Cardiac fibroblast (primary cell): ENCODE data around the gene METRN.

Source experiments
- DNase-seq, 2 donors: peaks; one replicate each; pipeline versions ENCODE4 v3.0.0 to v3.0.0-alpha.2; 2010; ENCODE audit warnings: low read depth in 2 of 2
- H3K4me3 ChIP-seq, 2 donors: replicated peaks in 1 of 2; 1 replicate in 1 of 2; 2 replicates in 1 of 2; pipeline ENCODE4 v1.5.1; 2011; ENCODE audit warnings: low read depth in 2 of 2, low read length in 2 of 2, mild to moderate bottlenecking in 2 of 2, moderate library complexity in 1 of 2
- TF ChIP-seq, protein P1 (sequence below): IDR thresholded peaks from one replicate; pipeline ENCODE4 v1.5.1; 2011; ENCODE audit warnings: low read depth, mild to moderate bottlenecking, low read length, inconsistent platforms

METRN gene

DNA sequence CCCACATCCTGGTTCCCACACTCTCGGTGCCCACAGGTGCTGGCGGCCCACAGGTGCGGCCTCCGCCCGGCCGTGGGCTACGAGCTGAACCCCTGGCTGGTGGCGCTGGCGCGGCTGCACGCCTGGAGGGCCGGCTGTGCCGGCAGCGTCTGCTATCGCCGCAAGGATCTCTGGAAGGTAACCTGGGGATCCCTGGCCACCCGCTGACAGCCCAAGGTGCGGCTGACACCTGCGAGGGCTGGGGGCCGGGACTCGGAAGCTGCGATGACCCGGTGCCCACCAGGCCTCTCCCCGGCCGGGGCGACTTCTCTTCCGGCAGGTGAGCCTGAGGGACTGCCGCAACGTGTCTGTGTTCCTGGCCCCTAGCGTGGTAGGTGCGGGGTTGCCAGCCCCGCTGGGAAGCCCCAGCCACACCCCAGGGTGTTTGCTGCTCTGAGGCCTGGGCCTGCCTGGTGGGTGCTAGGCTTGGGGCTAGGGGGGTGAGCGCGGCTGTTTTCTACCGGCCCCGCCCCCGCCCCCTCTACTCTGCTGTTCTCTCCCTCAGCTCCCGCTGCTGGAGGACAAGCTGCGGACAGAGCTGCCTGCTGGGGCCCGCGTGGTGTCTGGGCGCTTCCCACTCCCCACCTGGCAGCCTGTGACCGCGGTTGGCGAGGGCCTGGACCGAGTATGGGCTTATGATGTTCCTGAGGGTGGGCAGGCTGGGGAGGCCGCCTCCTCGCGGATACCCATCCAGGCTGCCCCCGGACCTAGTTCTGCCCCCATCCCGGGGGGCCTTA is 7.0 kb downstream of the METRN start:
- H3K4me3 ChIP-seq, result peak overlapping the region; percentile 41 to 77
- TF ChIP-seq, protein P1, sequence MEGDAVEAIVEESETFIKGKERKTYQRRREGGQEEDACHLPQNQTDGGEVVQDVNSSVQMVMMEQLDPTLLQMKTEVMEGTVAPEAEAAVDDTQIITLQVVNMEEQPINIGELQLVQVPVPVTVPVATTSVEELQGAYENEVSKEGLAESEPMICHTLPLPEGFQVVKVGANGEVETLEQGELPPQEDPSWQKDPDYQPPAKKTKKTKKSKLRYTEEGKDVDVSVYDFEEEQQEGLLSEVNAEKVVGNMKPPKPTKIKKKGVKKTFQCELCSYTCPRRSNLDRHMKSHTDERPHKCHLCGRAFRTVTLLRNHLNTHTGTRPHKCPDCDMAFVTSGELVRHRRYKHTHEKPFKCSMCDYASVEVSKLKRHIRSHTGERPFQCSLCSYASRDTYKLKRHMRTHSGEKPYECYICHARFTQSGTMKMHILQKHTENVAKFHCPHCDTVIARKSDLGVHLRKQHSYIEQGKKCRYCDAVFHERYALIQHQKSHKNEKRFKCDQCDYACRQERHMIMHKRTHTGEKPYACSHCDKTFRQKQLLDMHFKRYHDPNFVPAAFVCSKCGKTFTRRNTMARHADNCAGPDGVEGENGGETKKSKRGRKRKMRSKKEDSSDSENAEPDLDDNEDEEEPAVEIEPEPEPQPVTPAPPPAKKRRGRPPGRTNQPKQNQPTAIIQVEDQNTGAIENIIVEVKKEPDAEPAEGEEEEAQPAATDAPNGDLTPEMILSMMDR, result no peak
- DNase-seq, result no peak

DNA sequence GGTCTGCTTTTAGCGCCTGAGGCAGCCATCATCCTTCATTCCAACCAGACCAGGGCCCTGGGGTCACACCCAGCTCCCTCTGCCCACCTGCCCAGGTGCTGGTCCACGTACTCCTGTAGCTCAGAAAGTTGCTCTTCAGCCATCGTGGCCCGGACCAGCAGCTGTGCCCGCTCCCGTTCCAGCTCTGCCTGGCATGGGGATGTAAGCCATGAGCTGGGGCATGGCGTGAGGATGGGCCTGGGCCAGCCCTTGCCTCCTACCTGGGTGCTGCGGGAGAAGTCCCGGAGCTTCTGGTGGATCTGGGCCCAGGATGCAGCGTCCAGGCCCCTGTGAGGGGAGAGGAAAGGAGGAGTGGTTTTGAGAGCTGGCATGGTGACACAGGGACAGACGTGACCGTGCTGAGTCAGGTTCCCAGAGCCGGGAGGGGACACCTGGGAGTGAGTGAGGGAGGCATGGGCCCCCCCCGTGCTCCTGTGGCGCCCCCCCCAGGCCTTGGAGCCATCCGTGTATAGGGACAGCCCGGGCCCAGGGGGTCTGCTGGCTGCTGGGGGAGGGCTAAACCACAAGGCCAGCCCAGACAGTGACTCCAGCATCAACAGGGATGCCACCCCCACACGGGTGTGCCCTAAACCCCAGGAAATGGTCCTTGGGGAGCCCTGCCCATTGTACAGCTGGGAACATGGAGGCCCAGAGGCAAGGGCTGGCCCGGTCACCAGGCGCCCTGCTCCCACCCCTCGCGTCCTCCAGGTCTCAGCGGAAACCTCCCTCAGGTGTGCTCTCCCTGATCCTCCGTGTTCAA is 8.1 kb downstream of the METRN start:
- no peak overlapping the region for H3K4me3 ChIP-seq
- no peak for DNase-seq

DNA sequence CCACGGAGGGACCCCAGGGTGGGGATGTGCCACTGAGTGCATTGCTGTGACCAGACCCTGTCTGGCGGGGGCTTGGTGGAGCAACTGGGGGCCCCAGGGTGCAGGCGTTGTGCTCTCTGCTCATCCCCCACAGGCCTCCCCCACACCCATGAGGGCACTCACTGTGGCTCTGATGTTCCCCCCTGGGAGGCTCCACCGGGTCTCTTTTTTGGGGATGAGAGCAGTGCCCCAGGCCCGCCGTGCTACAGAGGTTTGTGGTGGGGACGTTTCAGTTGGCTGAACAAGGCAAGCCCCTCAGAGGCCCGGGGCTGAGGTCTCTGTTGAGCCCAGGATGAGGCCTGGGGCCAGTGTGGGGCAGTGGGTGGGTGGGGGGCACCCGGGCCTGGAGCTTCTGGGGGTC is 8.8 kb downstream of the METRN start:
- DNase-seq, result no peak
- TF ChIP-seq, protein P1, result no peak
- no peak overlapping the region for H3K4me3 ChIP-seq

More for the DNA sequence above, 8.1 kb downstream of the METRN start:
- TF ChIP-seq, protein P1, result no peak

DNA sequence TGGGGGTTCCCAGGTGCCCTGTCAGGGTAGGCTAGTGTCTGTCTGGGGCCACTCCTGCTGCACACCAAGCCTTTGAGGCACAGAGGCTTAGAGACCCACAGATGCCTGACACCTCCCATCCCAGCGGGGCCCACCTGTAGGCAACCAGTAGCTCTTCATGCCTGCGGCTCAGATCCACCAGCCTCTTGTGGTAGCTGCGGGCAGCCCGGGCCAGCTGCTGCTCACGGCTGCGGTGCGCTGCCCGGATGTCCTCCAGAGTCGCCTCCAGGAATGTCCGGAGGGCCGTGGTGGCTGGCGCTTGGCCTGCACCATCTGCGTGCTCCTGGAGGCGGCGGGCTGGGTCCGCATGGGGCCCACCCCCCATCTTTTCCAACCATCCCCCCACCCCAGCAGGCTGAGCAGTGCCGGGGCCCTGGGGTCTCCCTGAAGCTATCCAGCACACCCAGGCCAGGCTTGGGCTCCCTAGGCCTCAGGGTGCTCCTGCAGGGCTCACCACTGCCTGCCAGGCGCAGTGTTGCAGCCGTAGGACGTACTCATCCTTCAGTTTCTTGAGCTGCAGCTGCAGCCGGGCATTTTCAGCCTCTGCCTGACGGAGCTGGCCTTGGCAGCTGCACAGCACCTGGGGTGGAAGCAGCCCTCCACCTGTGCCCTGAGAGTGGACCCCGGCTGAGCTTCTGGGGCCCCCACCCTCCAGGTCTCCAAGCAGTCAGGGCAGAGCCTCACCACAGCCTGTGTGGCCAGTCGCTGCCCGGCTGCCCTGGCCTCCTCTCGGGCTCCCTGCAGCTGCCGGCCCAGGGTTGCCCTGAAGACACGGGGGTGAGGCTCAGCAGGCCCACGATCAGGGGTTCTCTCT is 9.5 kb downstream of the METRN start:
- TF ChIP-seq, protein P1, result no peak
- DNase-seq, result no peak
- H3K4me3 ChIP-seq, result no peak overlapping the region

DNA sequence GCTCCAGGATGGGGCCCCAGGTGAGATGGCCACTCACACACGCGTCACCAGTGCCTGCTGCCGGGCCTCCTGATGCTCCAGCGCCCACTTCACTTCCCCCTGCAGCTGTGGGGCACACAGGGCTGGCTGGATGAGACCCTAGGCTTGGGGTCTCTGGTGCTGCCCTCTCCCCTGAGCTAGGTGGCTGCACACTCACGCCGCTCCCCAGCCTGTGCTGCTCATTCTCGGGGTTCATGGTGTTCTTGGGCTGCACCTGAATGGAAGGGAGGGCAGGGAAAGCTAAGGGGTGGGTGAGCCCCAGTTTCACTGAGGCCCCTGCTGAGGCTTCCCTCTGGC is 10.1 kb downstream of the METRN start:
- TF ChIP-seq, protein P1, result no peak
- no peak for DNase-seq
- H3K4me3 ChIP-seq, result no peak overlapping the region

DNA sequence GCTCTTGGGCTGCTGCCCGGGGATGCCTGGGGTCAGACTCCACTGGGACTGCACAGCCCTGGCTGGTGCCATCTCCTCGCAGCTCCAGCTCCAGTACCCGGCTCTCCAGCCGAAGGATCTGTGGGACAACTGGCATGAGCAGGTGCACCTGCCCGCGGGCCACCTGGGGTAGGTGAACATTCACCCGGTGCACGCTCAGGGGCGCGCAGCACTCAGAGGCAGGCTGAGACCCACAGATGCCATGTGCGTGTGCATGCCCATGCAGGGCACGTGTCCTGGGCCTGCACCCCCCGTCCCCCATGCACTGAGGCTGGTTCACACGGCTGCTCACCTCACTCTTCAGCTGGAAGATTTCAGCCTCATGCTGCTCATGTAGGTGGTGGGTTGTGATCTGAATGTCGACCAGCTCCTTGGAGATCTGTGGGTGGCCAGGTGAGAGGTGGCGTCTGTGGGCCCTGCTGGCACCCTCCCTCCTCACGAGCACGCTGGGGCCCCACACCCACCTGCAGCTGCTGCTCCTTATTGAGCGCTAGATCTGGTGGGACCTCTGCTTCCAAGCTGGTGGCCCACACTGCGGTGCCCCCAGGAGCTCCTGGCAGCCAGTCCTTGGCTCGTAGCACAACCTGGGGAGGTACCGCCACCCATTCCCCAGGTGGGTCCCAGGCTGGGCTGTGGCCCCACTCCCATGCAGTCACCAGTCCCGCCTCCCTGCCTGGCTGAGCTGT is 10.7 kb downstream of the METRN start:
- no peak overlapping the region for H3K4me3 ChIP-seq
- no peak for DNase-seq
- TF ChIP-seq, protein P1, result no peak
